Activated naive CD4-positive, alpha-beta T cell treated with Interleukin-2 at 50 U/mL for 16 hours (primary cell): ENCODE measurements around the gene CCDC80.

Experiments
- DNase-seq: peaks from one replicate; pipeline ENCODE4 v3.0.0-alpha.2; 2020

CCDC80 gene

GRCh38 chr3:112656043-112656442 is 15.1 kb upstream of the CCDC80 start:
- no peak for DNase-seq

- no peak for DNase-seq
Observed at GRCh38 chr3:112654979-112655378, 14.0 kb upstream of the CCDC80 start.

- DNase-seq = no peak
Observed at GRCh38 chr3:112654492-112654891, 13.5 kb upstream of the CCDC80 start.

GRCh38 chr3:112653881-112654300 is 12.9 kb upstream of the CCDC80 start:
- DNase-seq = no peak

- DNase-seq = no peak
Observed at GRCh38 chr3:112653209-112653871, 12.4 kb upstream of the CCDC80 start.

GRCh38 chr3:112651516-112651915 is 10.6 kb upstream of the CCDC80 start:
- DNase-seq = no peak

- DNase-seq = no peak
Observed at GRCh38 chr3:112651071-112651470, 10.1 kb upstream of the CCDC80 start.

GRCh38 chr3:112650482-112650881 is 9.5 kb upstream of the CCDC80 start:
- DNase-seq = no peak

GRCh38 chr3:112649478-112649735 is 8.5 kb upstream of the CCDC80 start:
- no peak for DNase-seq

GRCh38 chr3:112647122-112647521 is 6.2 kb upstream of the CCDC80 start:
- DNase-seq = no peak

GRCh38 chr3:112646623-112647022 is 5.7 kb upstream of the CCDC80 start:
- DNase-seq = no peak

GRCh38 chr3:112644453-112644852 is 3.5 kb upstream of the CCDC80 start:
- DNase-seq = no peak

- DNase-seq = no peak
Observed at GRCh38 chr3:112643621-112644240, 2.8 kb upstream of the CCDC80 start.

GRCh38 chr3:112642912-112643506 is 2.1 kb upstream of the CCDC80 start:
- peak; percentile 84 for DNase-seq

- DNase-seq = no peak
Observed at GRCh38 chr3:112640276-112640929, 540 bp downstream of the CCDC80 start.

GRCh38 chr3:112639455-112640225 is 1.3 kb downstream of the CCDC80 start:
- no peak for DNase-seq

- no peak for DNase-seq
Observed at GRCh38 chr3:112638327-112639020, 2.5 kb downstream of the CCDC80 start.

- DNase-seq = no peak
Observed at GRCh38 chr3:112637700-112638099, 3.2 kb downstream of the CCDC80 start.

GRCh38 chr3:112635674-112636073 is 5.3 kb downstream of the CCDC80 start:
- no peak for DNase-seq

GRCh38 chr3:112634786-112635541 is 6.0 kb downstream of the CCDC80 start:
- DNase-seq = no peak

- no peak for DNase-seq
Observed at GRCh38 chr3:112633757-112634156, 7.2 kb downstream of the CCDC80 start.

GRCh38 chr3:112633191-112633590 is 7.8 kb downstream of the CCDC80 start:
- DNase-seq = no peak
